ENCODE measurements around the gene HS6ST2. TPM values are rescaled to one million over a fixed set of nuclear protein-coding genes. Genes with fewer than 3 reads are reported as not detected.

The HS6ST2 gene
- total RNA-seq, 4 donors from 2014 or later: 0.77 to 9.7 (median 1.9) TPM

DNA sequence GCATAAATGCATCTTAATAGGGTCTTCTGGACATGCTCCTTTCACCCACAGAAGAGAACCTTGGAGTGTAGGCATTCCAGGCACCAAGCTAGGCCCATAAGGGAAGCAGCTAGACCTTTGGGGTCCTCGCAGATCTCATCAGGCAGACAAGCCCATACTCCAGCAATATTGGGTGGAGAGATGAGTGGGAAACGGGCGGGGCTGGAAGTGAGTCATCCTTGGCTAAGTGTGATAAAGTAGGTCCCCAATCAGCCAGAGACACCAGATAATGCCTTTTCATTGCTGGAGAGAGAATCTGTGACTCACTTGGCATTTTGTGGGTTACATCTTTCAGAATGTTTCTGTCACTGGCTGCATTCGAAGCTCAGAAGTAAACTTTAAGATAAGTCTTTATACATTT, 336.3 kb downstream of the HS6ST2 start:
- intact Hi-C loops (cut with DNase I; ENCODE audit: low total_unique reads): no loop called here
- Histone ChIP-seq H3K4me3 (no peak overlapping the region), H3K27ac (no peak overlapping the region), H3K36me3 (no peaks in the 10 kb centered on the region), H3K4me1 (no peaks in the 10 kb centered on the region), H3K27me3 (peaks cover 0 to 4% of the 10 kb centered on the region in 2 donors), H3K9me3 (no peaks in the 10 kb centered on the region)
- TF ChIP-seq, protein P1, sequence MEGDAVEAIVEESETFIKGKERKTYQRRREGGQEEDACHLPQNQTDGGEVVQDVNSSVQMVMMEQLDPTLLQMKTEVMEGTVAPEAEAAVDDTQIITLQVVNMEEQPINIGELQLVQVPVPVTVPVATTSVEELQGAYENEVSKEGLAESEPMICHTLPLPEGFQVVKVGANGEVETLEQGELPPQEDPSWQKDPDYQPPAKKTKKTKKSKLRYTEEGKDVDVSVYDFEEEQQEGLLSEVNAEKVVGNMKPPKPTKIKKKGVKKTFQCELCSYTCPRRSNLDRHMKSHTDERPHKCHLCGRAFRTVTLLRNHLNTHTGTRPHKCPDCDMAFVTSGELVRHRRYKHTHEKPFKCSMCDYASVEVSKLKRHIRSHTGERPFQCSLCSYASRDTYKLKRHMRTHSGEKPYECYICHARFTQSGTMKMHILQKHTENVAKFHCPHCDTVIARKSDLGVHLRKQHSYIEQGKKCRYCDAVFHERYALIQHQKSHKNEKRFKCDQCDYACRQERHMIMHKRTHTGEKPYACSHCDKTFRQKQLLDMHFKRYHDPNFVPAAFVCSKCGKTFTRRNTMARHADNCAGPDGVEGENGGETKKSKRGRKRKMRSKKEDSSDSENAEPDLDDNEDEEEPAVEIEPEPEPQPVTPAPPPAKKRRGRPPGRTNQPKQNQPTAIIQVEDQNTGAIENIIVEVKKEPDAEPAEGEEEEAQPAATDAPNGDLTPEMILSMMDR (IDR thresholded peaks at IDR 0.05): no peak
- no peak for TF ChIP-seq POLR2A (IDR thresholded peaks at IDR 0.05)
- DNase-seq: no peak

DNA sequence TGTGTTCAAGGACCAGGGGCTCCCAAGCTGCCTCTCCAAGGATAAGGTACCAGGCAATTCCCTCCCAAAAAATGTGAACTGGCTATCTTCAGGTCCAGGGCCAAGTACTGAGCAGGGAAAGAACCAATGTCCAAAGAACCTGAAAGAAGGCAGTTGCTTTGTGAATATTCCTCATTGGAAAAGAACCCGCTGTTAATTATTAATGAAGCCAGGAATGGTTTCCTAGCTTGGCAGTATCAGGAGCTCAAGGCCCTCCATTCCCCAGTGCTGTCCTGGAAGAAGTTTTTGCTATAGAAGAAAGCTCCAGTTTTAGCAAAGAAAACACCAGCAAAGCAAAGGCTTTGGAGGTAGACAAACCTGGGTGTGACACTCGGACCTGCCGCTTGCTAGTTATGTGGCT, 339.6 kb downstream of the HS6ST2 start:
- H3K4me3 ChIP-seq: no peak overlapping the region
- no peaks in the 10 kb centered on the region for H3K27me3 ChIP-seq
- intact Hi-C loops (cut with DNase I; ENCODE audit: low total_unique reads): no loop called here

DNA sequence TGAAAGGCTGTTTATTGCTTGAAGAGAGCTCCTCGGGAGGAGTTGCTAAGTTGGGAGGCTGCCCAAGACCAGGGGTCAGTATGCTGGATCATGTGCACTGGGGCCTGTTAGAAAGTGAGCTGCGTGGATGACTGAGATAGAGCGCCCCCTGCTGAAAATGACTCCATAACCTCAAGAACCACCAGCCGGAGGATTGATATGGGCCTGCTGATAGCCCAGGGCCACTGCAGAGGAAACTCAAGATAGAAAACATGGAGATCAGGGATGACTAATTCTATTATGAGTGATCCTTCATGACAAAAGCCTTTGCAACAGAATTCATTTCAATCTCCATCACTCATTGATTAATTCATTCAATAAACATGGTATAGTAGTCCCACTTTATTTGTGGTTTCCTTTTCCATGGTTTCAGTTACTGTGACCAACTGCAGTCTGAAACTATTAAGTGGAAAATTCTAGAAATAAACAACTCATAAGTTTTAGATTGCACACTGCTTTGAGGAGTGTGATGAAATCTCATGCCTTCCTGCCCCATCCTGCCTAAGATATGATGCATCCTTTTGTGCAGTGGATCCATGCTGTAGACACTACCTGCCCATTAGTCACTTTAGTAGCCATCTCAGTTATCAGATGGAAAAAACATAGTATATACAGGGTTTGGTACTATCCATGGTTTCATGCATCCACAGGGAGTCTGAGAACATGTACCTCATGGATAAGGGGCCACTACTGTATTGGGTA, 342.9 kb downstream of the HS6ST2 start:
- no peak for TF ChIP-seq POLR2A (IDR thresholded peaks at IDR 0.05)
- TF ChIP-seq, protein P1 (IDR thresholded peaks at IDR 0.05): peak; percentile 9 to 25 (median 18)
- Histone ChIP-seq H3K27ac (peak overlapping the region in 1 of 2 donors; percentile 16), H3K4me3 (no peak overlapping the region), H3K36me3 (no peaks in the 10 kb centered on the region), H3K9me3 (no peaks in the 10 kb centered on the region), H3K27me3 (no peaks in the 10 kb centered on the region), H3K4me1 (no peaks in the 10 kb centered on the region)
- intact Hi-C loops (cut with DNase I; ENCODE audit: low total_unique reads): no loop called here
- DNase-seq: peak; percentile 41 to 76

More for the DNA sequence above, 339.6 kb downstream of the HS6ST2 start:
- no peaks in the 10 kb centered on the region for H3K9me3 ChIP-seq
- H3K27ac ChIP-seq: no peak overlapping the region
- no peak for TF ChIP-seq POLR2A (IDR thresholded peaks at IDR 0.05)
- TF ChIP-seq, protein P1 (IDR thresholded peaks at IDR 0.05): no peak
- DNase-seq: no peak
- no peaks in the 10 kb centered on the region for H3K36me3 ChIP-seq
- H3K4me1 ChIP-seq: no peaks in the 10 kb centered on the region

DNA sequence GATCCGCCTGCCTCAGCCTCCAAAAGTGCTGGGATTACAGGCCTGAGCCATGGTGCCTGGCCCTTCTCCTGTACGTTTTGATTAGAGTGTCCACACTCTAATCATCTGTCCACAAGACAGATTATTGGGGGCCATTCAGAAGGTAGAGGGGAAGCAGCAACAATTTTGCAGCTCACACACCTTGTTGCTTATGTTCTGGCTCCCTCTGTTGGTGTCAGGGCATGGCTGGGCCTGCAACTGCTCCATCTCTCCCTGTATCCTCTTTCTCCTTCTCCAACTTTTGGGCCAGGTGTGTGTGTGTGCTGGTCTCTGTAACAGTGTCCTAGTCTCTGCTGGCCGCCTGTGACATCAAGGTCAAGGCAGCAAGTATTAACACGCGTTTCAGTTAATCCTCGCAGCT, 344.1 kb downstream of the HS6ST2 start:
- TF ChIP-seq POLR2A (IDR thresholded peaks at IDR 0.05): no peak
- TF ChIP-seq, protein P1 (IDR thresholded peaks at IDR 0.05): peak in 1 of 4 experiments; percentile 10
- no peaks in the 10 kb centered on the region for H3K27me3 ChIP-seq
- no peaks in the 10 kb centered on the region for H3K36me3 ChIP-seq
- H3K9me3 ChIP-seq: no peaks in the 10 kb centered on the region
- intact Hi-C loops (cut with DNase I; ENCODE audit: low total_unique reads): no loop called here
- DNase-seq: no peak
- H3K4me3 ChIP-seq: no peak overlapping the region
- no peaks in the 10 kb centered on the region for H3K4me1 ChIP-seq
- H3K27ac ChIP-seq: no peak overlapping the region

DNA sequence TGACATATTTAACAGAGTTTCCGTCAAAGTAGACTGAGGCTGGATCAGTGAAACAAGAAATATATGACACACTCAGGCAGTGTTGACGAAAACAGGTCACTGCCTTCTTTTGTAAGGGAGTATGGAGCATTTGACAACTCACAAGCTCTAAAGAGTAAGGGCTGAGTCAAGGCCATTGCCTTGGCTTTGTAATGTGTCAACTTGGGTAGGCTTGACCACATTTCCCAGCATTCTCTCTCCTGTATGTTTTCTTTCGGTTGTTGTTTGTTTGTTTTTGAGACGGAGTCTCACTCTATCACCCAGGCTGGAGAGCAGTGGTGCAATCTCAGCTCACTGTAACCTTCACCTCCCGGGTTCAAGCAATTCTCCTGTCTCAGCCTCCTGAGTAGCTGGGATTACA, 344.6 kb downstream of the HS6ST2 start:
- intact Hi-C loops (cut with DNase I; ENCODE audit: low total_unique reads): no loop called here
- no peaks in the 10 kb centered on the region for H3K9me3 ChIP-seq
- DNase-seq: no peak
- H3K4me3 ChIP-seq: no peak overlapping the region
- no peaks in the 10 kb centered on the region for H3K36me3 ChIP-seq
- H3K4me1 ChIP-seq: no peaks in the 10 kb centered on the region
- no peaks in the 10 kb centered on the region for H3K27me3 ChIP-seq
- no peak overlapping the region for H3K27ac ChIP-seq
- TF ChIP-seq, protein P1 (IDR thresholded peaks at IDR 0.05): no peak
- TF ChIP-seq POLR2A (IDR thresholded peaks at IDR 0.05): no peak
